IPS-18c (cell line): ENCODE results near the gene PIP4K2B.
"Not testable (repeated sequence)": the region's sequence is repeated elsewhere in the genome, so short reads cannot be mapped to it uniquely, and the experiment has no call there.

ENCODE experiments used
- H3K4me3 ChIP-seq: 2 replicates; pipeline ENCODE4 v1.7.0; 2013; ENCODE audit warnings: low read depth, mild to moderate bottlenecking, low read length, moderate library complexity; ENCODE audit not compliant: insufficient read depth
- H3K9me3 ChIP-seq: one replicate; pipeline ENCODE4 v1.6.1; 2013; ENCODE audit warnings: mild to moderate bottlenecking, low read length, moderate library complexity; ENCODE audit not compliant: control insufficient read depth, insufficient read depth

The PIP4K2B gene

GRCh38 chr17:38787999-38788398 lies 11.4 kb downstream of the PIP4K2B start:
- H3K9me3 ChIP-seq, H3K4me3 ChIP-seq: not testable (repeated sequence)

GRCh38 chr17:38786372-38786771 lies 13.0 kb downstream of the PIP4K2B start:
- no peak overlapping the region for H3K4me3 ChIP-seq
- no peaks in the 10 kb centered on the region for H3K9me3 ChIP-seq

GRCh38 chr17:38783227-38783626 lies 16.1 kb downstream of the PIP4K2B start:
- Histone ChIP-seq H3K4me3 (no peak overlapping the region), H3K9me3 (no peaks in the 10 kb centered on the region)

GRCh38 chr17:38779965-38780752 lies 19.2 kb downstream of the PIP4K2B start:
- no peak overlapping the region for H3K4me3 ChIP-seq
- H3K9me3 ChIP-seq, result no peaks in the 10 kb centered on the region

GRCh38 chr17:38777641-38778250 lies 21.6 kb downstream of the PIP4K2B start:
- Histone ChIP-seq H3K4me3 (no peak overlapping the region), H3K9me3 (no peaks in the 10 kb centered on the region)

- no peak overlapping the region for H3K4me3 ChIP-seq
- no peaks in the 10 kb centered on the region for H3K9me3 ChIP-seq
Observed at GRCh38 chr17:38773258-38773657, 26.1 kb downstream of the PIP4K2B start.

- no peak overlapping the region for H3K4me3 ChIP-seq
Observed at GRCh38 chr17:38768417-38768816, 30.9 kb downstream of the PIP4K2B start.

GRCh38 chr17:38766341-38766740 lies 33.0 kb downstream of the PIP4K2B start:
- Histone ChIP-seq H3K9me3 (no peaks in the 10 kb centered on the region), H3K4me3 (no peak overlapping the region)

More at GRCh38 chr17:38768417-38768816, 30.9 kb downstream of the PIP4K2B start:
- H3K9me3 ChIP-seq, result no peaks in the 10 kb centered on the region

GRCh38 chr17:38762231-38762630 lies 37.1 kb downstream of the PIP4K2B start:
- H3K4me3 ChIP-seq, result no peak overlapping the region
- H3K9me3 ChIP-seq, result no peaks in the 10 kb centered on the region

GRCh38 chr17:38761612-38762011 lies 37.7 kb downstream of the PIP4K2B start:
- H3K4me3 ChIP-seq, result no peak overlapping the region
- no peaks in the 10 kb centered on the region for H3K9me3 ChIP-seq

GRCh38 chr17:38753071-38753506 lies 46.3 kb downstream of the PIP4K2B start:
- Histone ChIP-seq H3K9me3 (peaks cover 2% of the 10 kb centered on the region), H3K4me3 (peak overlapping the region; percentile 99)

GRCh38 chr17:38752308-38753070 lies 46.9 kb downstream of the PIP4K2B start, which contains the start of gene PSMB3:
Gene PSMB3 (plus strand): TSS chr17:38752741. CDS start chr17:38752827, 86 bp downstream.
- H3K4me3 ChIP-seq, result peak within 1 kb of the TSS; percentile 99

GRCh38 chr17:38751808-38752307 lies 47.5 kb downstream of the PIP4K2B start:
- H3K4me3 ChIP-seq, result peak overlapping the region; percentile 99
- peaks cover 5% of the 10 kb centered on the region for H3K9me3 ChIP-seq

More at GRCh38 chr17:38752308-38753070, 46.9 kb downstream of the PIP4K2B start, which contains the start of gene PSMB3:
- H3K9me3 ChIP-seq, result peaks cover 2% of the 10 kb centered on the region

- Histone ChIP-seq H3K9me3 (peaks cover 5% of the 10 kb centered on the region), H3K4me3 (peak overlapping the region; percentile 99)
Observed at GRCh38 chr17:38751144-38751807, 48.1 kb downstream of the PIP4K2B start.

- Histone ChIP-seq H3K9me3 (peaks cover 5% of the 10 kb centered on the region), H3K4me3 (peak overlapping the region; percentile 99)
Observed at GRCh38 chr17:38750312-38751121, 48.8 kb downstream of the PIP4K2B start.

GRCh38 chr17:38750044-38750311 lies 49.4 kb downstream of the PIP4K2B start:
- H3K4me3 ChIP-seq, result peak overlapping the region; percentile 99
- peaks cover 5% of the 10 kb centered on the region for H3K9me3 ChIP-seq
